A549 treated with AZD2906 at 1 μM for 4 hours (cell line): Measurements from ENCODE around the gene ARRDC2. TPM values are rescaled to one million over a fixed set of nuclear protein-coding genes. Genes with fewer than 3 reads are reported as not detected.

Experiments
- total RNA-seq: library from RNA; stranded (reverse); fragments of 200-300 nt; extraction: Qiagen RNA extraction; gene quantifications from 5 replicates; pipeline ENCODE4 v1.2.3, GENCODE V29; 2022

Gene ARRDC2
- total RNA-seq, result 47.9 to 64.2 TPM (median 62.6 TPM) in 5 replicates

GRCh38 chr19:18007917-18008673, at the start of gene ARRDC2:
TSS of gene ARRDC2 (plus strand) at chr19:18008170. CDS start at chr19:18008311, 141 bp downstream.

GRCh38 chr19:17966550-17967256, 41.3 kb upstream of the ARRDC2 start, which contains the start of gene KCNN1:
TSS of gene KCNN1 (plus strand) at chr19:17967107. CDS start at chr19:17973889, 6,782 bp downstream.

Other genes with a start within 250 kb of the ARRDC2 start
- 3.8 to 4.5 TPM (median 4.2 TPM) in 5 replicates for gene B3GNT3, start 213.0 kb upstream of the ARRDC2 start, total RNA-seq
- 0.35 to 0.76 TPM (median 0.45 TPM) in 4 of 5 replicates, not detected in the other for gene INSL3, start 186.7 kb upstream of the ARRDC2 start, total RNA-seq
- gene JAK3, start 160.2 kb upstream of the ARRDC2 start, total RNA-seq, result 0.21 to 0.29 TPM (median 0.27 TPM) in 5 replicates
- gene RPL18A, start 148.3 kb upstream of the ARRDC2 start, total RNA-seq, result 1,831 to 2,390 TPM (median 2,250 TPM) in 5 replicates
- gene SLC5A5, start 136.2 kb upstream of the ARRDC2 start, total RNA-seq, result 0.23 to 0.41 TPM (median 0.29 TPM) in 5 replicates
- 102 to 126 TPM (median 115 TPM) in 5 replicates for gene CCDC124, start 75.2 kb upstream of the ARRDC2 start, total RNA-seq
- 0.28 to 0.92 TPM (median 0.65 TPM) in 5 replicates for gene KCNN1, start 41.1 kb upstream of the ARRDC2 start, total RNA-seq
- gene IL12RB1, start 78.8 kb downstream of the ARRDC2 start, total RNA-seq, result not detected in 5 replicates
- gene MAST3, start 89.6 kb downstream of the ARRDC2 start, total RNA-seq, result 1.8 to 2.5 TPM (median 2.2 TPM) in 5 replicates
- gene PIK3R2, start 145.0 kb downstream of the ARRDC2 start, total RNA-seq, result 5.4 to 11.7 TPM (median 10.6 TPM) in 5 replicates
- 11.7 to 19.6 TPM (median 14.7 TPM) in 5 replicates for gene IFI30, start 165.6 kb downstream of the ARRDC2 start, total RNA-seq
- gene MPV17L2, start 185.0 kb downstream of the ARRDC2 start, total RNA-seq, result 7.9 to 12.4 TPM (median 12.0 TPM) in 5 replicates
- gene RAB3A, start 195.9 kb downstream of the ARRDC2 start, total RNA-seq, result 0.46 to 0.72 TPM (median 0.55 TPM) in 5 replicates
- 0.21 to 0.44 TPM (median 0.27 TPM) in 5 replicates for gene PDE4C, start 218.3 kb downstream of the ARRDC2 start, total RNA-seq